Measurements from ENCODE around the gene TARS3.

GRCh38 chr15:101709466-101709865, 14.8 kb downstream of the TARS3 start:
- no peak for TF ChIP-seq CTCF (IDR thresholded peaks at IDR 0.05)
- no peak for TF ChIP-seq POLR2AphosphoS5 (IDR thresholded peaks at IDR 0.05; ENCODE audit: low read depth, low read length)
- no peak for TF ChIP-seq REST (IDR thresholded peaks at IDR 0.05; ENCODE audit: insufficient read depth in 1 of 2, low read depth in 2 of 2, low read length in 1 of 2)

Measured in Panc1 (cell line).